Measurements from ENCODE around the gene LPP. TPM values are rescaled to one million over a fixed set of nuclear protein-coding genes. Genes with fewer than 3 reads are reported as not detected.
A peak's percentile ranks its signal among the peaks of the same experiment; 100 is the strongest.

Gene LPP
- total and polyA plus RNA-seq, 2 of the 13 experiments (the other 11 are each of a cell fraction or from before 2014, with no cell fraction given): 19.2 to 29.9 TPM

DNA sequence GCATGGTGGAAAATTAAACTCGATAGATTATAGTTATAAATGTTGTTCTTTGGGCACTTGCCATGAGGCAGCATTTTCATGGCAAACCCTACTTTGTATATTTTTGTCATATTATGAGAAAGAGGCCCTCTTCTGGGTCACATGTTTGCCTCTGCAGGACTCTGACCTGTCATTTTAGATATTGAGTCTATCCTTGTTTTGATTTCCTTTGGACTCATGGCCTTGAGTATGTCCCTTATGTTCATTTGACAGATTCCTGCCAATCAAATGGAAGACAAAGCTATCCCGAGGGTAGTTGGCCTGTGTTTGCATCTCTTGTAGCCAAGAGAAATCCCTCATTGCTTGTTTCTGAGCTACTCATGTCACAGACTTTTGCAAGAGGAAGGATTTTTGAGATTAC is 226.3 kb downstream of the LPP start:
- H3K27ac ChIP-seq (ENCODE audit: extremely low read length, insufficient read depth, low read length): peak overlapping the region; percentile 31
- H2AFZ ChIP-seq (ENCODE audit: low read length): no peak overlapping the region
- no TSS peak for BruUV-seq (replicated peaks)
- H3K4me2 ChIP-seq (ENCODE audit: low read depth, low read length): no peak overlapping the region
- ChIA-PET POLR2A (interaction anchor here (1.2 to 1.4 kb wide), 2 partner anchors 28 to 85 kb away, joined by 3 to 5 read pairs; no protein-coding TSS in a partner anchor), CTCF (ENCODE audit: low intra/inter-chr PET ratio, low total read pairs) (no interaction called here)
- DNase-seq (ENCODE audit: low spot score) (peak; percentile 59), ATAC-seq (peak; percentile 66), FAIRE-seq (no peak)
- 55% methylated on average over 2 of the region's 2 CpGs for WGBS (ENCODE audit: low lambda C conversion rate)
- no peaks in the 10 kb centered on the region for H4K20me1 ChIP-seq (ENCODE audit: insufficient read depth, low read length)
- H3K27me3 ChIP-seq (ENCODE audit: control insufficient read depth in 1 of 2, insufficient read depth in 2 of 2, low read length in 2 of 2): no peaks in the 10 kb centered on the region
- H3K79me2 ChIP-seq (ENCODE audit: insufficient read depth, low read length): peaks cover 24% of the 10 kb centered on the region
- peaks cover 43% of the 10 kb centered on the region for H3K4me1 ChIP-seq (ENCODE audit: insufficient read depth, low read length)
- H3K36me3 ChIP-seq (replicated peaks in 1 of 2; ENCODE audit: control insufficient read depth in 1 of 2, insufficient read depth in 2 of 2, low read length in 2 of 2): no peaks in the 10 kb centered on the region
- H3K9me3 ChIP-seq (ENCODE audit: low read length): no peaks in the 10 kb centered on the region
- in situ Hi-C loops (cut with HindIII; ENCODE audit: extremely low pct_ligation_motif_present, low pct_unique_long_range_greater_than_20kb) (no loop called here), intact Hi-C loops (cut with micrococcal nuclease; ENCODE audit: unreplicated experiment) (no loop called here)
- H3K9ac ChIP-seq (ENCODE audit: insufficient read depth, low read depth, low read length): no peak overlapping the region
- no peak overlapping the region for H3K4me3 ChIP-seq (replicated peaks in 1 of 3; ENCODE audit: insufficient read depth in 1 of 3, low read depth in 2 of 3, low read length in 3 of 3)
- TF ChIP-seq AGO1 (IDR thresholded peaks at IDR 0.05; ENCODE audit: low read depth, low read length, poor library complexity, severe bottlenecking): no peak
- no peak for TF ChIP-seq ZNF446 (CRISPR knock-in tag; IDR thresholded peaks at IDR 0.05)
- no peak for TF ChIP-seq MEIS2 (CRISPR knock-in tag; IDR thresholded peaks at IDR 0.05)
- no peak for TF ChIP-seq CSRNP1 (CRISPR knock-in tag; IDR thresholded peaks at IDR 0.05)
- TF ChIP-seq ZMYM4 (CRISPR knock-in tag; IDR thresholded peaks at IDR 0.05): peak; percentile 66
- no peak for TF ChIP-seq ZNF619 (CRISPR knock-in tag; IDR thresholded peaks at IDR 0.05)
- TF ChIP-seq RORA (CRISPR knock-in tag; IDR thresholded peaks at IDR 0.05): no peak
- no peak for TF ChIP-seq ZFP41 (CRISPR knock-in tag; IDR thresholded peaks at IDR 0.05; ENCODE audit: borderline replicate concordance)
- no peak for TF ChIP-seq ZNF121 (CRISPR knock-in tag; IDR thresholded peaks at IDR 0.05)
- TF ChIP-seq ZNF781 (CRISPR knock-in tag; IDR thresholded peaks at IDR 0.05; ENCODE audit: borderline replicate concordance, not compliant biosample characterization): no peak
- no peak for TF ChIP-seq ZFP62 (CRISPR knock-in tag; IDR thresholded peaks at IDR 0.05)
- no peak for TF ChIP-seq ZC3H4 (CRISPR knock-in tag; IDR thresholded peaks at IDR 0.05; ENCODE audit: borderline replicate concordance)
- TF ChIP-seq NFE2 (CRISPR knock-in tag; IDR thresholded peaks at IDR 0.05): no peak
- TF ChIP-seq, protein P1, sequence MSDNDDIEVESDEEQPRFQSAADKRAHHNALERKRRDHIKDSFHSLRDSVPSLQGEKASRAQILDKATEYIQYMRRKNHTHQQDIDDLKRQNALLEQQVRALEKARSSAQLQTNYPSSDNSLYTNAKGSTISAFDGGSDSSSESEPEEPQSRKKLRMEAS (IDR thresholded peaks at IDR 0.05): no peak
- no peak for TF ChIP-seq REXO4 (CRISPR knock-in tag; IDR thresholded peaks at IDR 0.05; ENCODE audit: borderline replicate concordance)
- no peak for TF ChIP-seq ATF7-NPFF (CRISPR knock-in tag; IDR thresholded peaks at IDR 0.05; ENCODE audit: low read depth)
- no peak for TF ChIP-seq ZNF251 (CRISPR knock-in tag; IDR thresholded peaks at IDR 0.05)
- TF ChIP-seq HNF4G (IDR thresholded peaks at IDR 0.05; ENCODE audit: borderline replicate concordance, low read depth, low read length): 0 out of 2 replicates have a peak, but pooled peaks have one; percentile 11
- TF ChIP-seq HNF4G (CRISPR knock-in tag; IDR thresholded peaks at IDR 0.05; ENCODE audit: borderline replicate concordance, low read depth): no peak
- TF ChIP-seq, protein P2, sequence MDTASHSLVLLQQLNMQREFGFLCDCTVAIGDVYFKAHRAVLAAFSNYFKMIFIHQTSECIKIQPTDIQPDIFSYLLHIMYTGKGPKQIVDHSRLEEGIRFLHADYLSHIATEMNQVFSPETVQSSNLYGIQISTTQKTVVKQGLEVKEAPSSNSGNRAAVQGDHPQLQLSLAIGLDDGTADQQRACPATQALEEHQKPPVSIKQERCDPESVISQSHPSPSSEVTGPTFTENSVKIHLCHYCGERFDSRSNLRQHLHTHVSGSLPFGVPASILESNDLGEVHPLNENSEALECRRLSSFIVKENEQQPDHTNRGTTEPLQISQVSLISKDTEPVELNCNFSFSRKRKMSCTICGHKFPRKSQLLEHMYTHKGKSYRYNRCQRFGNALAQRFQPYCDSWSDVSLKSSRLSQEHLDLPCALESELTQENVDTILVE (CRISPR knock-in tag; IDR thresholded peaks at IDR 0.05): no peak
- 0 out of 2 replicates have a peak, but pooled peaks have one; percentile 39 for TF ChIP-seq NFYC (CRISPR knock-in tag; IDR thresholded peaks at IDR 0.05)
- TF ChIP-seq ZMYM2 (CRISPR knock-in tag; IDR thresholded peaks at IDR 0.05): no peak
- TF ChIP-seq ZNF432 (CRISPR knock-in tag; IDR thresholded peaks at IDR 0.05; ENCODE audit: borderline replicate concordance): no peak
- no peak for TF ChIP-seq DPF2 (CRISPR knock-in tag; IDR thresholded peaks at IDR 0.05; ENCODE audit: borderline replicate concordance, low read depth)
- TF ChIP-seq ARNTL (CRISPR knock-in tag; IDR thresholded peaks at IDR 0.05): no peak
